Panc1 (cell line): ENCODE data around the gene TGM3.

Experiments used
- CTCF ChIP-seq: fragments of 450-650 bp; IDR thresholded peaks from 2 replicates; pipeline ENCODE4 v1.5.1; 2017; ENCODE audit warnings: mild to moderate bottlenecking
- POLR2AphosphoS5 ChIP-seq: IDR thresholded peaks from 2 replicates; pipeline ENCODE4 v1.6.1; 2012; ENCODE audit warnings: mild to moderate bottlenecking, low read depth, low read length, moderate library complexity
- REST ChIP-seq, 2 experiments: IDR thresholded peaks; 2 replicates each; pipeline ENCODE4 v1.6.1; 2011 to 2012; ENCODE audit warnings: low read depth in 2 of 2, control low read depth in 1 of 2, low read length in 1 of 2, mild to moderate bottlenecking in 1 of 2, moderate library complexity in 1 of 2; ENCODE audit not compliant: insufficient read depth in 1 of 2

GRCh38 chr20:2246069-2246491 lies 49.7 kb upstream of the TGM3 start:
- TF ChIP-seq CTCF (no peak), POLR2AphosphoS5 (no peak), REST (IDR thresholded peaks at IDR 0.05; ENCODE audit: insufficient read depth in 1 of 2, low read depth in 2 of 2, low read length in 1 of 2) (no peak)
